SHP77 (cell line): Measurements from ENCODE around the gene AFF1.

Source experiments
- DNase-seq, 2 experiments: peaks; one replicate each; lab custom pipeline; 2025; lab: John Stamatoyannopoulos, UW

AFF1 gene

DNA sequence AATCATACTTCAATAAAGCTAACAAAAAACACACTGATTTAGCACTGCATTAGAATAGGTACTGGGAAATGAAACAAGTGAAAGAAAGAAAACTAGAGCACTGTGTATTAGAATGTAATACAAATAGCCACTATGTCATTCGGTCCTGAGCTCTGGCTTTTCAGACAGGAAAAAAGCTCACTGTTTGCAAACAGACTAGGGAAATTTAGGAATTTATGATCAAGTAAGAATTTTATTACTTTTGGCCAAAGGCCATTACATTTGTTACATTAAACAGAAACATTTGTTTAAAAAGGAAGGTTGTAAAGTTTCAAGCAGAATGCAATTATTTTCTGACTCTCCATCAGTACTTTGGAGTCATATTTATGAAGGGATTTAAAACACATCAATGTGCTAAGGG, 216.9 kb downstream of the AFF1 start:
- DNase-seq = no peak

DNA sequence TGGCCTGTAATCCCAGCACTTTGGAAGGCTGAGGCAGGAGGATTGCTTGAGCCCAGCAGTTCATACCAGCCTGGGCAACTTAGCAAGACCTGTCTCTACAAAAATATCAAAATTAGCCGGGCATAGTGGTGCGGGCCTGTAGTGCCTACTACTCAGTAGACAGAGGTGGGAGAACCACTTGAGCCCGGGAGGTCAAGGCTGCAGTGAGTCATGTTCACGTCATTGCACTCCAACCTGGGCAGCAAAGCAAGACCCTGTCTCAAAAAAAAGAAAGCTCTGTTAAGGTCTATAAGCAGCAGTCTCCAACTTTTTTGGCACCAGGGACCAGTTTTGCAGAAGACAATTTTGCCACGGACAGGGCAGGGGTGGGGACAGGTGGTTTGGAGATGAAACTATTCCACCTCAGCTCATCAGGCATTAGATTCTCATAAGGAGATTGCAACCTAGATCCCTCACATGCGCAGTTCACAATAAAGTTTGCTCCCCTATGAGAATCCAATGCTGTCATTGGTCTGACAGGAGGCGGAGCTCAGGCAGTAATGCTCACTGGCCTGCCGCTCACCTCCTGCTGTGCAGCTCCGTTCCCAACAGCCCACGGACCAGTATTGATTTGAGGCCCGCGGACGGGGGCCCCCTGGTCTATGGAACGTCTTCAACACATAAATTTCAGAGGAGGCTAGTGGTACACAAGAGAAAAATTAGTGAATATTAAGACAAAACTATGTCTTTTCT, 217.7 kb downstream of the AFF1 start:
- DNase-seq = no peak

DNA sequence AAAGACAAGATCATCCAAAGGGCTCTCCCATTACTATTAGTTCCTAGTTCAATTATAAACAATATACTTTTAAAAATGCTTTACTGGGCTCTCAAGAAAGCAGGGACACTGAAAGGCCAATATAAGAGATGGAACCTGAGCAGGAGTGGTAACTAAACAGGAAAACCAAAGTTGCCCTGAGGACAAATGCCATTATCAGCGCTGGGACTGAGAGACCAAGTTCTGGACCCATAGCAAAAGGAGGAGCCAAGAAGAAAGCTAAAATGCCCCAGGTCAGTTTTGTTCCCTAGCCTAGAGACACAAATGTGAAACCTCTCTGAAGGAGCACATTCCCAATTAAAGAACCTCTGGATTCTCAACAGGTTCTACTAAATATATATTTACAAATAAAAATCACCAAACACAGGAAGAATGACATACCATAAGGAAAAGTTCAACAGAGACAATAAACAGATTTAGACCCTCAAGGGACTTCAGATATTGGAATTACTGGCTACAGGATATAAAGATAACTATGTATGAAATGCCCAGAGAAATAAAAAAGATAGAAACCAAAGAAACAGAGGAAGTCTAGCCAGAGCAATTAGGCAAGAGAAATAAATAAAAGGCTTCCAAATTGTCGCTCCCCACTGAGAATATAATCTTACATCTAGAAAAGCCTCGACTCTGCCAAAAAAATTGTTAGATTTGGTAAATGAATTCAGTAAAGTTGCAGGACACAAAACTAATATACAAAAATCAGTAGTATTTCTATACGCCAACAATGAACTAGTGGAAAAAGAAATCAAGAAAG, 218.5 kb downstream of the AFF1 start:
- no peak for DNase-seq

DNA sequence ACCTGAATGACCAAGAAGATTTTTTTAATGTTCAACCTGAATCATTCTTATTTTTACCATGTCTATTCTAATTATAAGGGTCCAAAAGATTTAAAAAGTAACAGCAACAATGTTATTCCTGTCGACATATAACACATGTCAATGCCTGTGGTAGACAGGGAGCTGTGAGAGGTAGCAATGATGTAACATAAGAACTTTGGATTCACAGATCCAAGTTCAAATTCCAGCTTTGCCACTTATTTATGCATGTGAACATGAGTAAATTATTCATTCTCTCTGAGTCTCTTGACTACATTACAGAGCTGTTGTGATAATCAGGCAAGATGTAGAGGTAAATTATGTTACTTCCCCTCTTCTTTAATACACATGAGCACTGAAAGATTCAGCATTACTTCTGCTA, 231.1 kb downstream of the AFF1 start:
- no peak for DNase-seq

DNA sequence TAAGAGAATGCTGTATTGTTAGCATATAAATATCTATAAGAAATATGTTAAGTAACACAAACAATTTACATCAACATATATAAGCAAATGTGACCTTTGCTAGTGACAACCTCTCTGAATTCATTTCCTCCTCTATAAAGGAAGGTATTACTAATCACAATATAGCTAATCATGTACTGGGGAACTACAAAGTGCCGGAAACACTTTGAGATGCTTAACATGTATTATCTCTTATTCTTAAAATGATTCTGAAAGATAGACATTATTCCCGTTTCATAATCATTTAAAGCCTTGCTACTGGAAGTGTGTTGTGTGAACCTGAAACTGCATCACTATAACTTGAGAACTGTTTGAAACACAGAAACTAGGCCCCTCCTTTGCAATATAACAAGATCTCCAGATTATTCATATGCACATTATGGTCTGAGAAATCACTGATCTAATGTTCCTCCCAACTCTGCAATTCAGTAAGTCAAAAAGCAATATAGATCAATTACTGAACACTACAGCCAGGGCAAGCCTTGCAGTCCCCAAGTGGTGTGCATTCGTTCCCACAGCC, 231.6 kb downstream of the AFF1 start:
- DNase-seq = no peak

DNA sequence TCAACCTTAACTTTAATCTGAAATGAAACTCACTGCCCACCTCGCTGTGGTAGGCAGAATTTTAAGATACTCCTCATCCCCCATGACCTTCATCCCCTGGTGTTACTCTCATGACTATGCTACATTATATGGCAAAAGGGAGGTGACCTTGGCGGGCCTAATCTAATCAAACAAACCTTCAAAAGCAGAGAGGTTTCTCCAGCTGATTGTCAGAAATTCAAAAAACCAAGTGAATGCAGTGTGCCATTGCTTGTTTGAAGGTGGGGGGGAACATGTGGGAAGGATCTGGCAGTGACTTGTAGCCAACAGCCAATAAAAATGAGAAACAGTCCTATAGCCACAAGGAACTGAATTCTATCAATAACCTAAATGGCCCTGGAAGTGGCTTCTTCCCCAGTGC, 237.1 kb downstream of the AFF1 start:
- DNase-seq = no peak

DNA sequence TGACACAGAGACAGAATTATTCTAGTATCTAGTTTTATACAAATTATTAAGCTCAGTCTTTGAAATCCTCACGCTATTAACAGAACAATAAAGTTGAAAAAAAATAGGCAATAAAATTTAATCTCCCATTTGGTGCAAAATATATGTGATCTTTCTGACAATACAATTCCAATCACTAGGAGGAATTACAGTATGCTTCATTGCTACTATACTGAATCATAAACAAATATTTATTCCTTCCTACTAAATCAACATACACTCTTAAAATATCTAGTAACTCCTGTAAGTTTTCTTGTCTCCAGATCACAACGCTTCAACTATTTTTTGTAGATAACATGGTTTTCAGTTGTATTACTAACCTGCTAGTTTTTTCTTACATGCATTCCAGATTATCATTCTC, 239.9 kb downstream of the AFF1 start:
- no peak for DNase-seq

DNA sequence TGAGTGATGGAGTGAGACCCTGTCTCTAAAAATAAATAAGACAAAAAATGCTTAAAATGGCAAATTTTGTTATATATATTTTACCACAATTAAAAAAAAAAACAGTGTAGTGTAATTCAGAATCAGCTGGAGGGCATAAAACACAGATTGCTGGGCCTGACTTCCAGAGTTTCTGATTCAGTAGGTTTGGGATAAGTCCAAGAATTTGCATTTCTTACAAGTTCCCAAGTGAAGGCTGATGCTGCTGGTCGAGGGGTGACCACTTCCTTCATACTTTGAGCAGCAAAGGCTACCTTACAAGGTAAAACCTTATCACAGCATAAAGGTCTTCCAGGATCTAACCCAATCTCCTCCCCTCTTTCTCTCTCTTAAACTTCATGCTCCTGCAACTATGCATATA, 244.9 kb downstream of the AFF1 start:
- DNase-seq = no peak

DNA sequence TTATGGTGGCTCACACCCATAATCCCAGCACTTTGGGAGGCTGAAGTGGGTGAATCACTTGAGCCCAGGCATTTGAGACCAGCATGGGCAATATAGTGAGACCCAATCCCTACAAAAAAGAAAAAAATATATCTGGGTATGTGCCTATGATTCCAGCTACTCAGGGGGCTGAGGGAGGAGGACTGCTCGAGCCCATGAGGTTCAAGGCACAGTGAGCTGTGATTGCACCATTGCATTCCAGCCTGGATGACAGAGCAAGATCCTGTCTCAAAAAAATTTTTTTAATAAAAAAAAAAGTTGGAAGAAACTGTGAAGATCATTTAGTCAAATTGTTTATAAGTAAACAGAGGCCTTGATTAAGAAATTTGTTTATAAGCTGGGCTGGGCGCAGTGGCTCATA, 246.0 kb downstream of the AFF1 start:
- no peak for DNase-seq

DNA sequence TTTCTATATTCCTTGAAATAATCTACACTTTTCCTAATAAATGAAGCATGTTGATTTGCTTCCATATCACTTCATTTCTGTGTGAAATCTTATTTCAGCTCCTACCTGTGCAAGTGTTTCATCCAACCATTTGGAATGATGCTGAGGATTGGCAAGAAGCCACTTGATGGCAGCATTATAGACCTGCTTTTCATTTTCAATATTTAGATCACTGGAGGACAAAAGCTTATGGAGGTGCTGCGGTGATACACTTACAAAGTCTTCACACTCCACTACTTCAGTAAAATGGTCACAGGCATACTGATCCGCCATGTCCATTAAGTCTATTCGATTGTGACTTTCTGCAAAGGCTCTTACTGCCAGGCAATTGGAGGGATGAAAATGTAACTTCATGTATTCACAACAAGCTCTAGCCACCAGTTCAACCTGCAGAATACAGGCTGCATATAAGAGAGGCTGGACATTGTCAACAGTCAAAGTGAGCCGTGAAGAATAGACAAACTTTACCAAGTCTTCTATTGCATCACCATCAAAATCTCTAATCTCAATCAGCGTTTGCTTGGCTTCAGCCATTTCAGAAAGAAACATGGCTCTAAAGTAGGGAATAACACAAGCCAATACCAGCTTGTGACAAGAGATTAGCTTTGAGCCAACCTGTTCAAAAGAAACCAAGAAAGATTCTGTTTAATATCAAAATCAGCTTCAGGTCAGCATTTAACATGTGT, 250.5 kb downstream of the AFF1 start:
- no peak for DNase-seq

DNA sequence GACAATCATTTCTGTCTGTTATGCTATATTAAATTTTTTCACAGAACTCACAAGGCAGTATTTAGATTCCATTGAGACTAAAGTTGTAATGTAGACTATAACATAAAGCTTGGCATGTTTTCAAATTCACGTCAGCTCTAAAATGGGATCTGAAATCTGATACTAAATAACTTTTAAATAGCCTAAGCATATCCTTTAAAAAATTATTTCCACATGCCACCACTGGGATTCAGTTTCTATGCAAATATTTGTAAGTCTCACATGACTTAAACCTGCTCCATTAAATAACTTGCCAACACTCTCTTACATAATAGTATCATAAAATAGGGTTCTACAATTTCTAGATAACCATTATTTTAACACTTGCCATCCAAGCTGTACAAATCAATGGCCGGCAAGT, 253.2 kb downstream of the AFF1 start:
- DNase-seq = no peak

DNA sequence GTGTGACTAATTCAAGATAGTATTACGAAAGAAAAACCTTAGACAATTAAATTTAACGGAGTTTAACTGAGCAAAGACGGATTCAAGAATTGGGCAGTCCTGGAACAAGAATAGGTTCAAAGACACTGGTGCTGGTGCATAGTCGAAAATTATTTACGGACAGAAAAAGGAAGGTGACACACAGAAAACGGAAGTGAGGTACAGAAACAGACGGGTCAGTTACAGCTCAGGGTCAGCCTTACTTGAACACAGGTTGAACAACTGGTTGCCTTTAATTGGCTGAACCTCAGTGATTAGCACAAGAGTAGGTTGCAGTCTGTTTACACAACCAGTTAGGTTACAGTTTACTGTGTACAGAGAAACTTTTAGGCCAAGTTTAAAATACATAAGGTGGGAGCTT, 254.1 kb downstream of the AFF1 start:
- DNase-seq = no peak
